ENCODE results near the gene TRABD. TPM values are rescaled to one million over a fixed set of nuclear protein-coding genes. Genes with fewer than 3 reads are reported as not detected.

TRABD gene
- total RNA-seq, 4 donors from 2014 or later: 21.4 to 30.3 (median 24.5) TPM

- H3K4me3 ChIP-seq: peak overlapping the region; percentile 65 to 87 (median 72)
- DNase-seq (no peak), ATAC-seq (peak in 1 of 2 donors; percentile 19)
- peaks cover 24 to 30% of the 10 kb centered on the region in 2 donors for H3K4me1 ChIP-seq
- no peaks in the 10 kb centered on the region for H3K9me3 ChIP-seq
- no peaks in the 10 kb centered on the region for H3K27me3 ChIP-seq
- H3K27ac ChIP-seq: peak overlapping the region; percentile 62 to 74 (median 70)
- TF ChIP-seq POLR2A (IDR thresholded peaks at IDR 0.05) (no peak), CTCF (IDR thresholded peaks at IDR 0.05 in 4 of 5, conservative IDR thresholded peaks at IDR 0.05 in 1 of 5) (no peak)
- H3K36me3 ChIP-seq: no peaks in the 10 kb centered on the region
- in situ Hi-C loops (cut with MboI; ENCODE audit: low sequenced_read_pairs in 4 of 4) (no loop called here), intact Hi-C loops (cut with DNase I; ENCODE audit: low total_unique reads) (loop anchor here (10.0 kb wide), 1 partner anchor 401 kb away; no protein-coding TSS in a partner anchor)
Measured at GRCh38 chr22:50186181-50186714, 535 bp downstream of the TRABD start.

- DNase-seq (no peak), ATAC-seq (no peak)
- peaks cover 24 to 30% of the 10 kb centered on the region in 2 donors for H3K4me1 ChIP-seq
- peak overlapping the region; percentile 65 to 87 (median 72) for H3K4me3 ChIP-seq
- peak overlapping the region; percentile 62 to 74 (median 70) for H3K27ac ChIP-seq
- no peaks in the 10 kb centered on the region for H3K36me3 ChIP-seq
- H3K9me3 ChIP-seq: no peaks in the 10 kb centered on the region
- intact Hi-C loops (cut with DNase I; ENCODE audit: low total_unique reads) (loop anchor here (10.0 kb wide), 1 partner anchor 402 kb away; no protein-coding TSS in a partner anchor), in situ Hi-C loops (cut with MboI; ENCODE audit: low sequenced_read_pairs in 4 of 4) (no loop called here)
- H3K27me3 ChIP-seq: no peaks in the 10 kb centered on the region
- no peak for TF ChIP-seq CTCF (IDR thresholded peaks at IDR 0.05 in 4 of 5, conservative IDR thresholded peaks at IDR 0.05 in 1 of 5)
- no peak for TF ChIP-seq POLR2A (IDR thresholded peaks at IDR 0.05)
Measured at GRCh38 chr22:50186761-50187523, 1.2 kb downstream of the TRABD start.

- Histone ChIP-seq H3K4me3 (no peak overlapping the region), H3K4me1 (peaks cover 24 to 30% of the 10 kb centered on the region in 2 donors), H3K9me3 (no peaks in the 10 kb centered on the region), H3K36me3 (peaks cover 0 to 3% of the 10 kb centered on the region in 2 donors), H3K27ac (no peak overlapping the region), H3K27me3 (no peaks in the 10 kb centered on the region)
- TF ChIP-seq CTCF (IDR thresholded peaks at IDR 0.05 in 4 of 5, conservative IDR thresholded peaks at IDR 0.05 in 1 of 5) (no peak), POLR2A (IDR thresholded peaks at IDR 0.05) (no peak)
- in situ Hi-C loops (cut with MboI; ENCODE audit: low sequenced_read_pairs in 4 of 4) (no loop called here), intact Hi-C loops (cut with DNase I; ENCODE audit: low total_unique reads) (loop anchor here (10.0 kb wide), 1 partner anchor 404 kb away; no protein-coding TSS in a partner anchor)
- DNase-seq (no peak), ATAC-seq (no peak)
Measured at GRCh38 chr22:50188356-50188755, 2.6 kb downstream of the TRABD start.

GRCh38 chr22:50189184-50189848 is 3.6 kb downstream of the TRABD start:
- Histone ChIP-seq H3K36me3 (peaks cover 0 to 12% of the 10 kb centered on the region in 2 donors), H3K9me3 (no peaks in the 10 kb centered on the region), H3K27ac (peak overlapping the region in 1 of 4 donors; percentile 66), H3K27me3 (no peaks in the 10 kb centered on the region), H3K4me1 (peaks cover 22 to 30% of the 10 kb centered on the region in 2 donors), H3K4me3 (no peak overlapping the region)
- TF ChIP-seq CTCF (IDR thresholded peaks at IDR 0.05 in 4 of 5, conservative IDR thresholded peaks at IDR 0.05 in 1 of 5): no peak
- TF ChIP-seq POLR2A (IDR thresholded peaks at IDR 0.05): no peak
- ATAC-seq: no peak
- intact Hi-C loops (cut with DNase I; ENCODE audit: low total_unique reads): loop anchor here (10.0 kb wide), 1 partner anchor 405 kb away; no protein-coding TSS in a partner anchor
- in situ Hi-C loops (cut with MboI; ENCODE audit: low sequenced_read_pairs in 4 of 4): no loop called here
- DNase-seq: no peak

Data from gastrocnemius medialis (tissue), 4 donors.